Keratinocyte (primary cell): ENCODE measurements around the gene PHACTR1. TPM values are rescaled to one million over a fixed set of nuclear protein-coding genes. Genes with fewer than 3 reads are reported as not detected.

Experiments
- DNase-seq: peaks from one replicate; pipeline ENCODE4 v3.0.0-alpha.2; 2011; ENCODE audit warnings: low read depth, missing footprints, low spot score
- FAIRE-seq: peaks from 2 replicates; lab custom pipeline; 2011; peaks lifted over from hg19 to GRCh38; lab: Jason Lieb, UNC
- H2AFZ ChIP-seq: 2 replicates; pipeline ENCODE4 v1.6.0; 2012; ENCODE audit warnings: low read length, control low read depth, inconsistent platforms; ENCODE audit not compliant: control insufficient read depth
- H3K27ac ChIP-seq: 2 replicates; pipeline ENCODE4 v1.5.1; 2011; ENCODE audit warnings: low read length; ENCODE audit not compliant: control insufficient read depth, insufficient read depth
- H3K27me3 ChIP-seq: 3 replicates; pipeline ENCODE4 v1.6.0; 2011; ENCODE audit warnings: low read length; ENCODE audit not compliant: control insufficient read depth, insufficient read depth; ENCODE audit errors: extremely low read depth
- H3K36me3 ChIP-seq, 2 experiments: 2 replicates in 1 of 2; 3 replicates in 1 of 2; pipeline ENCODE4 v1.5.1; 2011; ENCODE audit warnings: low read length in 2 of 2, mild to moderate bottlenecking in 1 of 2; ENCODE audit not compliant: control insufficient read depth in 2 of 2, insufficient read depth in 2 of 2; ENCODE audit errors: extremely low read depth in 1 of 2
- H3K4me1 ChIP-seq: 3 replicates; pipeline ENCODE4 v1.5.1; 2011; ENCODE audit warnings: low read length; ENCODE audit not compliant: control insufficient read depth, insufficient read depth; ENCODE audit errors: extremely low read depth
- H3K4me2 ChIP-seq: 3 replicates; pipeline ENCODE4 v1.6.0; 2011; ENCODE audit warnings: low read depth, low read length; ENCODE audit not compliant: control insufficient read depth, insufficient read depth; ENCODE audit errors: extremely low read depth
- H3K4me3 ChIP-seq, 3 experiments: fragments of 200-600 bp in 1 of 3; sonication (generic) in 1 of 3; 2 replicates in 2 of 3; 3 replicates in 1 of 3; pipeline ENCODE4 v1.5.1; 2011 to 2016; ENCODE audit warnings: low read length in 3 of 3, mild to moderate bottlenecking in 3 of 3, control low read depth in 2 of 3, inconsistent platforms in 1 of 3, low read depth in 1 of 3, mixed read lengths in 1 of 3, mixed run types in 1 of 3, moderate library complexity in 1 of 3; ENCODE audit not compliant: control insufficient read depth in 2 of 3, insufficient read depth in 2 of 3; ENCODE audit errors: extremely low read depth in 1 of 3
- H3K79me2 ChIP-seq: 2 replicates; pipeline ENCODE4 v1.6.0; 2012; ENCODE audit warnings: low read length; ENCODE audit not compliant: control insufficient read depth, insufficient read depth
- H3K9ac ChIP-seq: 3 replicates; pipeline ENCODE4 v1.6.0; 2011; ENCODE audit warnings: low read length; ENCODE audit not compliant: control insufficient read depth, insufficient read depth; ENCODE audit errors: extremely low read depth
- H3K9me1 ChIP-seq: 3 replicates; pipeline ENCODE4 v1.6.0; 2011; ENCODE audit warnings: low read length; ENCODE audit not compliant: control insufficient read depth, insufficient read depth; ENCODE audit errors: extremely low read depth
- H3K9me3 ChIP-seq: 2 replicates; pipeline ENCODE4 v1.5.1; 2012; ENCODE audit warnings: low read depth, low read length; ENCODE audit not compliant: control insufficient read depth
- H4K20me1 ChIP-seq: 3 replicates; pipeline ENCODE4 v1.6.0; 2011; ENCODE audit warnings: low read length; ENCODE audit not compliant: control insufficient read depth, insufficient read depth; ENCODE audit errors: extremely low read depth
- CTCF ChIP-seq, 3 experiments: IDR thresholded peaks in 1 of 3; conservative IDR thresholded peaks in 1 of 3; optimal IDR thresholded peaks in 1 of 3; 2 replicates in 2 of 3; 3 replicates in 1 of 3; pipeline versions ENCODE3 to v1.5.1; 2011; ENCODE audit warnings: low read length in 3 of 3, mild to moderate bottlenecking in 3 of 3, moderate library complexity in 2 of 3, control low read depth in 1 of 3, inconsistent platforms in 1 of 3; ENCODE audit not compliant: insufficient read depth in 2 of 3; ENCODE audit errors: extremely low read depth in 1 of 3
- EZH2 ChIP-seq: IDR thresholded peaks from one replicate; pipeline ENCODE4 v1.6.1; 2012; ENCODE audit warnings: inconsistent platforms, mild to moderate bottlenecking, low read length, moderate library complexity
- dilution Hi-C: fragments of 300-500 bp; cut with MboI; formaldehyde crosslinking; loops from one replicate; pipeline ENCODE4 v1.7.0; 2020; ENCODE audit warnings: low sequenced_read_pairs; ENCODE audit not compliant: extremely low pct_ligation_motif_present
- polyA plus RNA-seq, 5 experiments: library from polyadenylated mRNA; depleted of rRNA in 3 of 5; stranded (reverse) in 3 of 5; stranded (forward) in 1 of 5; unstranded in 1 of 5; fragments of >200 nt; gene quantifications; 1 replicate in 1 of 5; 2 replicates in 3 of 5; 3 replicates in 1 of 5; pipeline versions ENCODE4 v1.2.1 to v1.2.3, GENCODE V29; 2011 to 2012; ENCODE audit warnings: missing spikeins in 2 of 5, low read depth in 1 of 5, low replicate concordance in 1 of 5

Gene PHACTR1
- polyA plus RNA-seq, 1 donor (not counting 4 experiments of a cell fraction or from before 2014, with no cell fraction given): 0.22 TPM

- Histone ChIP-seq H3K9me3 (no peaks in the 10 kb centered on the region), H3K27me3 (no peaks in the 10 kb centered on the region), H4K20me1 (no peaks in the 10 kb centered on the region), H3K4me1 (no peaks in the 10 kb centered on the region), H3K79me2 (no peaks in the 10 kb centered on the region), H3K36me3 (no peaks in the 10 kb centered on the region), H3K9me1 (no peaks in the 10 kb centered on the region), H3K9ac (no peak overlapping the region), H3K4me3 (no peak overlapping the region), H3K4me2 (no peak overlapping the region), H2AFZ (no peak overlapping the region), H3K27ac (no peak overlapping the region)
- TF ChIP-seq EZH2 (no peak), CTCF (optimal IDR thresholded peaks at IDR 0.05 in 1 of 3, IDR thresholded peaks at IDR 0.05 in 1 of 3, conservative IDR thresholded peaks at IDR 0.05 in 1 of 3; ENCODE audit: extremely low read depth in 1 of 3, insufficient read depth in 2 of 3, low read length in 3 of 3) (no peak)
- no peak for FAIRE-seq
- dilution Hi-C loops: no loop called here
- no peak for DNase-seq
Observed at GRCh38 chr6:13262302-13263230, 546.0 kb downstream of the PHACTR1 start.

- Histone ChIP-seq H3K9me3 (no peaks in the 10 kb centered on the region), H3K36me3 (no peaks in the 10 kb centered on the region), H3K4me1 (no peaks in the 10 kb centered on the region), H3K27ac (no peak overlapping the region), H4K20me1 (no peaks in the 10 kb centered on the region), H3K27me3 (no peaks in the 10 kb centered on the region), H3K79me2 (no peaks in the 10 kb centered on the region), H3K4me3 (no peak overlapping the region), H3K4me2 (no peak overlapping the region), H2AFZ (no peak overlapping the region), H3K9me1 (no peaks in the 10 kb centered on the region), H3K9ac (no peak overlapping the region)
- dilution Hi-C loops: no loop called here
- no peak for FAIRE-seq
- TF ChIP-seq EZH2: no peak
- TF ChIP-seq CTCF (optimal IDR thresholded peaks at IDR 0.05 in 1 of 3, IDR thresholded peaks at IDR 0.05 in 1 of 3, conservative IDR thresholded peaks at IDR 0.05 in 1 of 3; ENCODE audit: extremely low read depth in 1 of 3, insufficient read depth in 2 of 3, low read length in 3 of 3): no peak
- DNase-seq: no peak
Observed at GRCh38 chr6:13263669-13264068, 547.1 kb downstream of the PHACTR1 start.
